Subcutaneous abdominal adipose tissue (tissue), 5 donors: ENCODE data around the gene DNALI1.
"Not testable (repeated sequence)": the region's sequence is repeated elsewhere in the genome, so short reads cannot be mapped to it uniquely, and the experiment has no call there.

Source experiments
- H3K27ac ChIP-seq: one replicate; pipeline ENCODE4 v1.7.0; 2013; ENCODE audit warnings: low read depth, mild to moderate bottlenecking, inconsistent platforms, low read length, moderate library complexity
- H3K27me3 ChIP-seq, 5 donors: one replicate each; pipeline ENCODE4 v1.7.0; 2013; ENCODE audit warnings: low read length in 5 of 5, inconsistent platforms in 1 of 5; ENCODE audit not compliant: control insufficient read depth in 5 of 5, insufficient read depth in 4 of 5
- H3K36me3 ChIP-seq, 5 donors: one replicate each; pipeline ENCODE4 v1.7.0; 2013; ENCODE audit warnings: low read length in 5 of 5; ENCODE audit not compliant: control insufficient read depth in 5 of 5, insufficient read depth in 5 of 5
- H3K4me1 ChIP-seq, 5 donors: one replicate each; pipeline ENCODE4 v1.7.0; 2013; ENCODE audit warnings: low read length in 5 of 5, mild to moderate bottlenecking in 3 of 5, moderate library complexity in 1 of 5; ENCODE audit not compliant: control insufficient read depth in 5 of 5, insufficient read depth in 5 of 5
- H3K4me3 ChIP-seq, 5 donors: one replicate each; pipeline ENCODE4 v1.7.0; 2013; ENCODE audit warnings: low read length in 5 of 5, low read depth in 1 of 5
- H3K9ac ChIP-seq, 5 donors: one replicate each; pipeline ENCODE4 v1.7.0; 2013; ENCODE audit warnings: low read length in 5 of 5, mild to moderate bottlenecking in 4 of 5, moderate library complexity in 3 of 5
- H3K9me3 ChIP-seq, 5 donors: one replicate each; pipeline ENCODE4 v1.7.0; 2013; ENCODE audit warnings: low read length in 5 of 5; ENCODE audit not compliant: control insufficient read depth in 5 of 5
- donor health status: healthy.
- donor health status: healthy.
- donor health status: healthy.
- donor health status: healthy.
- donor health status: healthy.

DNALI1 gene

GRCh38 chr1:37556712-37557196, at the start of gene DNALI1:
TSS of gene DNALI1 (plus strand) at chr1:37556940. CDS start at chr1:37556995, 55 bp downstream.
- peaks cover 0 to 2% (median 0%) of the 10 kb centered on the region in 5 donors for H3K9me3 ChIP-seq
- no peaks in the 10 kb centered on the region for H3K27me3 ChIP-seq
- H3K27ac ChIP-seq = no peak within 1 kb of the TSS
- peak within 1 kb of the TSS in 4 of 5 donors; percentile 9 to 66 (median 44) for H3K9ac ChIP-seq
- H3K4me1 ChIP-seq = peaks cover 0 to 34% (median 29%) of the 10 kb centered on the region in 5 donors
- peaks cover 0 to 12% (median 5%) of the 10 kb centered on the region in 5 donors for H3K36me3 ChIP-seq
- peak within 1 kb of the TSS; percentile 53 to 81 (median 62) for H3K4me3 ChIP-seq

- H3K27ac ChIP-seq = no peak overlapping the region
- H3K9ac ChIP-seq = no peak overlapping the region
- no peaks in the 10 kb centered on the region for H3K9me3 ChIP-seq
- H3K36me3 ChIP-seq = peaks cover 6 to 44% (median 22%) of the 10 kb centered on the region in 5 donors
- H3K4me1 ChIP-seq = peaks cover 2 to 13% (median 10%) of the 10 kb centered on the region in 5 donors
- H3K4me3 ChIP-seq = no peak overlapping the region
- no peaks in the 10 kb centered on the region for H3K27me3 ChIP-seq
Observed at GRCh38 chr1:37509181-37509580, 47.6 kb upstream of the DNALI1 start.

DNA sequence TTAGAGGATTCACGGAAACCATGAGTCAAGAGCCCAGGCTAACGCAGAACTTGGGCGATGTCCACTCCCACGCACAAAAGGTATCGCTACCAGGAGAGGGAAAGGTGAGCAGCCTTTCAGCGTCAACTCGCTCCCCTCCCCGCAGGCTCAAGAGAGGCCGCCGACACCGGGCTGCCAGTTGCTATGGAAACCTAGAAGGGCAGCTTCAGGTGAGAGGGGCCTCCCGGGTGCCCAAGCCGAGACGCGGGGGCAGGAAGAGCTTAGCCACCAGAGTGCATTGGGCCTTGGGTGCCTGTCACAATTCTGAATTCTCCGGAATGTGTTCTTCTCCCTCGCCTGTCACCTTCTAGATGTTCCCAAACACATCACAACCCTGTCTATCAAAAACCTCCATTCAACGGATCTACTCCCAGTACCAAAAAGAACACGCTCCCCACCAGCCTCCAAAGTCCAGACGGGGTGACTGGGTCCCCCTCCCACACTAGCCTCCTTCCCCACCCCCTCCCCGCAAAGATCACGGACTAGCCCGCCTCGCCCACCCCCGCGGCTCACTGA, 42.9 kb upstream of the DNALI1 start:
- Histone ChIP-seq H3K4me3 (peak overlapping the region; percentile 78 to 95 (median 89)), H3K9ac (peak overlapping the region; percentile 19 to 83 (median 77)), H3K27ac (peak overlapping the region; percentile 86), H3K9me3 (no peaks in the 10 kb centered on the region), H3K36me3 (peaks cover 3 to 18% (median 9%) of the 10 kb centered on the region in 5 donors), H3K27me3 (no peaks in the 10 kb centered on the region), H3K4me1 (peaks cover 2 to 21% (median 18%) of the 10 kb centered on the region in 5 donors)

DNA sequence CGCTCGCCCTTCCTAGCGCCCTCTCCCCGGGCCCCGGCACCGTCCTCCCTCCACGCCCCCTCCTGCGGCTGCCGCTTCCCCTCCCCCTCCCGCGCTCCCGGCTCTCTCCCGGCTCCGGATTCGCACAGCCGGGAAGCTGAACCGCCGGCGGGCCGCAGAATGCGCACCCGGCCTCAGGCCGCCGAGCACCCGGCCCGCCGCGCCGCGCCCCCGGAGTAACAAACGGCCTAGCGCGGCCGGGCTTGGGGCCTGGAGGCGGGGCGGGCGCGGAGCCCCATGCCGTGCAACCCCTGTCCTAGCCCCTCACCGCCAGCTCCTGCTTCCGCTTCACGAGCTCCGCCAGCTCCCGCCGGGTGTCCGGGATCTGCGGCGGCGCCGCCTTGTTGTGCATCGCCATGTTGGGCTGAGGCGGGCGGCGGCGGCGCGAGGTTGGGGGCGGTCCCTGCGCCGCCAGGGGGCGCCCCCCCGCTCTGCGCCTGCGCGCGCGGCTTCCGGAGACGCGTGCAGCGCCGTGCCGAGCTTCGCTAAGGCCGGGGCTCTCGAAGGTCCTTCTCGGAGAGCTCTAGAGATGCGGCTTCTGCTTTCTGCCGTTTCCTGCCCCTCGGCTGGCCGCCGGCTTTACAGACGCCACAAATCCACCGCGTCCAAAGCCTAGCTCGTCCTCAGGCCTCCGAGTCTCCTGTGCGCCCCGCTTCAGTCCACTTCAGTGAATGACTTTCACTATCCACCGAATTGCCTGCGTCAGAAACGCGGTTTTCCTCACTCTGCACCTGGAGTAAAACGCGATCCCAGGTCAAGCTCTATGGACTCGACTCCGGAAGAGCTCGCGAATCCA, 42.2 kb upstream of the DNALI1 start, which contains the start of gene MEAF6:
TSS of gene MEAF6 (minus strand) at position 417 of the 835 bp plus-strand sequence. CDS start at position 397, 20 bp downstream.
- H3K9me3 ChIP-seq = no peaks in the 10 kb centered on the region
- H3K36me3 ChIP-seq = peaks cover 0 to 12% (median 6%) of the 10 kb centered on the region in 5 donors
- peak within 1 kb of the TSS; percentile 74 to 95 (median 87) for H3K9ac ChIP-seq
- H3K4me3 ChIP-seq = peak within 1 kb of the TSS; percentile 82 to 95 (median 89)
- peaks cover 2 to 21% (median 18%) of the 10 kb centered on the region in 5 donors for H3K4me1 ChIP-seq
- H3K27me3 ChIP-seq = no peaks in the 10 kb centered on the region
- H3K27ac ChIP-seq = peak within 1 kb of the TSS; percentile 86

DNA sequence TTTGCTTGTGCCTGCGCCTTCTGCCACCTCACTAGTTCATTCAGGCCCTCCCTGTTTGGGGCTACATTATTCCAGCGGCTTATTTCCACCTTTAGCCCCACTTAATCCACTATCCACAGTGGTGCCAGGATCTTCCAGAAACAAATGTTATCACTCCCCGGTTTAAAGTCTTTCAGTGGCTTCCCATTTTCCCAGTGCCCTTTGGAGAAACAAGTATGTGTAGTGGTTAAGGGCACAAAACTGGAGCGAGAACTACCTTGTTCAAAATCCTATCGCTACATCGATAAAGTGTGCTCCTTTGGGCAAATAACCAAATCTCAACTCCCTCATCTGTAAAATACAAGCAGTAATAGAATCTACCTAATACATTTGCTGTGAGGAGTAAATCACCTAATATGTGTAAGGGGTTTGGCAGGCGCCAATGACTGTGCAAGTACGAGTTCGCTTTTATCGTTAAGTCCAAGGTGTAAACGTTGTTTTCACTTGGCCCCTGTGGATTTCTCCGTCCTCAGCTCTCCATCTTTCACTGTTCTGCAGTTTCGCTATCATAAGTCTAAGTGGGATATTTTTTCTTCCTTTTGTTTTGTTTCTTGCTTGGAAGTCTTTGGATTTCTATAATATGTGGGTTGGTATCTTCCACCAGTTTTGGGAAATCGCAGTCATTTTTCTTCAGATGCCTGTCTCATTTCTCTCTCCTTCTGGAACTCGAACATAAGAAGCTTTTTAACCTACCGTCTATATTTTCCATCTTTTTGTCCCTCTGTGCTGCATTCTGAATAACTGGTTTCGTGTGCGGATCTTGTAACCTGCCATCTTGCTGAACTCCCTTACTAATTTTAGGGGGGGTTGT, 41.3 kb upstream of the DNALI1 start:
- Histone ChIP-seq H3K36me3 (peaks cover 0 to 12% (median 6%) of the 10 kb centered on the region in 5 donors), H3K4me3 (peak overlapping the region; percentile 82 to 95 (median 89)), H3K4me1 (peaks cover 2 to 21% (median 18%) of the 10 kb centered on the region in 5 donors), H3K27ac (peak overlapping the region; percentile 86), H3K9ac (peak overlapping the region; percentile 74 to 95 (median 87)), H3K27me3 (no peaks in the 10 kb centered on the region), H3K9me3 (no peaks in the 10 kb centered on the region)

DNA sequence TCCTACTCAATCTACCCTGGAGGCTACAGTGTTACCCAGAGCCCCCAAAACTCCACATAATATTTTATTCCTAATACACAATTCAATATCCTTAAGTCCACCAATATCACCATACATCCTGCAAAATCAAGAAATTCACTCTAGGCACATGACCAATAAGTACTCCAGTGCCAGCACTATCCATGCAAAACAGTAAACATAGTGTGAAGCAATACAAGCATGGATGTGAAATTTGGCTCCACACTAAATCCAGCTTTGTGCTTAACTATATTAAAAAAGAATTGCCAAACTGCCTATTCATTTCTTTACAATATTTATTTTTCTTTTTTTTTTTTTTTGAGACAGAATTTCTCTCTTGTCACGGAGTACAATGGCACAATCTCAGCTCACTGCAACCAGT, 39.2 kb upstream of the DNALI1 start:
- Histone ChIP-seq H3K4me3 (no peak overlapping the region), H3K36me3 (no peaks in the 10 kb centered on the region), H3K9ac (no peak overlapping the region), H3K27ac (no peak overlapping the region), H3K4me1 (peaks cover 2 to 20% (median 18%) of the 10 kb centered on the region in 5 donors), H3K27me3 (no peaks in the 10 kb centered on the region), H3K9me3 (no peaks in the 10 kb centered on the region)

DNA sequence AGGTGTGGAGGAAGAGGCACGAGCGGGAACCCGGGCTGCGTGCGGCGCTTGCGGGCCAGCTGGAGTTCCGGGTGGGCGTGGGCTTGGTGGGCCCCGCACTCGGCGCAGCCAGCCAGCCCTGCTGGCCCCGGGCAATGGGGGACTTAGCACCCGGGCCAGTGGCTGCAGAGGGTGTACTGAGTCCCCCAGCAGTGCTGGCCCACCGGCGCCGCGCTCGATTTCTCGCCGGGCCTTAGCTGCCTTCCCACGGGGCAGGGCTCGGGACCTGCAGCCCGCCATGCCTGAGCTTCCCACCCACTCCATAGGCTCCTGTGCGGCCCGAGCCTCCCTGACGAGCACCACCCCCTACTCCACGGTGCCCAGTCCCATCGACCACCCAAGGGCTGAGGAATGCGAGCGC, 38.5 kb upstream of the DNALI1 start:
- H3K27me3 ChIP-seq, H3K27ac ChIP-seq, H3K9ac ChIP-seq, H3K36me3 ChIP-seq, H3K4me3 ChIP-seq, H3K9me3 ChIP-seq: not testable (repeated sequence)
- H3K4me1 ChIP-seq = peaks cover 2 to 18% (median 16%) of the 10 kb centered on the region in 5 donors

- H3K27me3 ChIP-seq, H3K36me3 ChIP-seq, H3K9me3 ChIP-seq, H3K9ac ChIP-seq, H3K4me3 ChIP-seq, H3K27ac ChIP-seq: not testable (repeated sequence)
- peaks cover 0 to 11% (median 9%) of the 10 kb centered on the region in 5 donors for H3K4me1 ChIP-seq
Observed at GRCh38 chr1:37518929-37519328, 37.8 kb upstream of the DNALI1 start.

DNA sequence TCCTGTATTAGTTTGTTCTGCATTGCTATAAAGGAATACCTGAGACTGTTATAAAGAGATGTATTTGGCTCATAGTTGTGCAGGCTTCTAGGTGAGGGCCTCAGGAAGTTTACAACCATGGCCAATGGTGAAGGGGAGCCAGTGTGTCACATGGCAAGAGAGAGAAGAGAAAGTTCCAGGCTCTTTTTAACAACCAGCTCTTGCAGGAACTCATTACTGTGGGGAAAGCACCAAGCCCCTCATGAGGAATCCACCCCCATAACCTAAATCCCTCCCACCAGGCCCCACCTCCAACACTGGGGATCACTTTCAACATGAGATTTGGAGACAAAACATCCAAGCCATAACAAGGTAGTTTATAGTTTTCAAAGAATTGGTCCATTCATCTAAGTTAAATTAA, 37.1 kb upstream of the DNALI1 start:
- Histone ChIP-seq H3K36me3 (no peaks in the 10 kb centered on the region), H3K27ac (no peak overlapping the region), H3K4me1 (peaks cover 0 to 9% (median 8%) of the 10 kb centered on the region in 5 donors), H3K4me3 (no peak overlapping the region), H3K27me3 (no peaks in the 10 kb centered on the region), H3K9me3 (no peaks in the 10 kb centered on the region), H3K9ac (no peak overlapping the region)
